Measurements from ENCODE around the gene PLIN3.

DNA sequence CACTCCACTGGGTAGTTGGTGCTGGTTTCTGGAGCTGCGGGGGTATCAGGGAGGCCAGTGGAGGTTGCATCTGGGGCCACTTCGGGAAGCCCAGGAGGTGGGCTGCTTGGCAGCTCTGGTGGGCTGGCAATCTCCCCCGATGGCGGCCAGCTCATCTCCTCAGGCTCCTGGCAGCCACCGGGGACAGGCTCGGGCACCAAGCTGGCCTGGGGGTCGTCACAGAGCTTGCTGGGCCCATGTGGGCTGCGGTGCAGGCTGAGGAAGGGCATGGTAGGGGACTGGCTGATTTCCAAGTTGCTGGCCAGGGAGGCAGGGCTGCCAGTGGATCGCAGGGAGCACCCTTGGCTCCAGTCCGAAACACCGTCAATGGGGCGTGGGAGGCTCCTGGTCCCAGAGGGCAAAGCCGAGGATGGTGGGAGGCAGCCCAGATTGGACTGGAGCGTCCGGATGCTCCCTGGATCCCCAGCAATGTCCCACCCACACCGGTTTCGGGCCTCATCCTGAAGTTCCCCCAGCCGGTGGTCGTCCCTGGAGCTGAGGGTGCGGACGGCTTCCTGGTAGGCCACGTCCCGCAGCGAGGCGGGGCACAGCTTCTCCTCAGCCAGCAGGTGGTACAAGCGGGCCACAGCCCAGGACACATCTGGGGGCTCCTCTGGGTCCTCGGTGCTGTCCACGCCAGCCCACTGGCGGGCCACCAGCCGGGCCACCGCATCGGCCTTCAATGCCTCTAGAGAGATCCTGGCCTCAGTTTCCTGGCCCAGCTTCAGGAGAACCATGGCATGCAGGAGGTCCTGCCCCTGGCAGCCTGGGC is 49.8 kb downstream of the PLIN3 start:
- TF ChIP-seq, protein P1, sequence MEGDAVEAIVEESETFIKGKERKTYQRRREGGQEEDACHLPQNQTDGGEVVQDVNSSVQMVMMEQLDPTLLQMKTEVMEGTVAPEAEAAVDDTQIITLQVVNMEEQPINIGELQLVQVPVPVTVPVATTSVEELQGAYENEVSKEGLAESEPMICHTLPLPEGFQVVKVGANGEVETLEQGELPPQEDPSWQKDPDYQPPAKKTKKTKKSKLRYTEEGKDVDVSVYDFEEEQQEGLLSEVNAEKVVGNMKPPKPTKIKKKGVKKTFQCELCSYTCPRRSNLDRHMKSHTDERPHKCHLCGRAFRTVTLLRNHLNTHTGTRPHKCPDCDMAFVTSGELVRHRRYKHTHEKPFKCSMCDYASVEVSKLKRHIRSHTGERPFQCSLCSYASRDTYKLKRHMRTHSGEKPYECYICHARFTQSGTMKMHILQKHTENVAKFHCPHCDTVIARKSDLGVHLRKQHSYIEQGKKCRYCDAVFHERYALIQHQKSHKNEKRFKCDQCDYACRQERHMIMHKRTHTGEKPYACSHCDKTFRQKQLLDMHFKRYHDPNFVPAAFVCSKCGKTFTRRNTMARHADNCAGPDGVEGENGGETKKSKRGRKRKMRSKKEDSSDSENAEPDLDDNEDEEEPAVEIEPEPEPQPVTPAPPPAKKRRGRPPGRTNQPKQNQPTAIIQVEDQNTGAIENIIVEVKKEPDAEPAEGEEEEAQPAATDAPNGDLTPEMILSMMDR (IDR thresholded peaks at IDR 0.05) = no peak
- TF ChIP-seq POLR2A (IDR thresholded peaks at IDR 0.05) = no peak
